A673 (cell line): ENCODE measurements around the gene NECTIN1. TPM values are rescaled to one million over a fixed set of nuclear protein-coding genes. Genes with fewer than 3 reads are reported as not detected.

Experiments
- BruUV-seq: library from RNA; stranded (reverse); fragments of 400-500 nt; replicated peaks from 2 replicates; lab custom pipeline; 2021; lab: Mats Ljungman, UMichigan
- CTCF ChIA-PET: fragments of 300-600 bp; sonication (Branson Sonifier 250); formaldehyde crosslinking; loops from one replicate; lab custom pipeline; 2022; ENCODE audit warnings: antibody characterized with exemption; lab: Charles Lee
- POLR2A ChIA-PET: fragments of 300-600 bp; sonication (Branson Sonifier 250); formaldehyde crosslinking; loops from one replicate; lab custom pipeline; 2022; ENCODE audit warnings: antibody characterized with exemption; ENCODE audit not compliant: low non-redundant PET; lab: Charles Lee
- DNase-seq: peaks from one replicate; pipeline ENCODE4 v3.0.0-alpha.2; 2015; ENCODE audit warnings: low spot score
- H3K27ac ChIP-seq: fragments of 200-600 bp; sonication (generic); 2 replicates; pipeline ENCODE4 v1.5.1; 2016; ENCODE audit warnings: mixed run types, low read depth, mild to moderate bottlenecking, mixed read lengths, antibody characterized with exemption, low read length; ENCODE audit not compliant: poor library complexity, severe bottlenecking
- H3K27me3 ChIP-seq: fragments of 200-600 bp; sonication (generic); replicated peaks from 2 replicates; pipeline ENCODE4 v1.6.1; 2017; ENCODE audit warnings: mixed run types, low read depth, mild to moderate bottlenecking, mixed read lengths, antibody characterized with exemption, low read length; ENCODE audit not compliant: insufficient read depth, poor library complexity
- H3K36me3 ChIP-seq: fragments of 200-600 bp; sonication (generic); 2 replicates; pipeline ENCODE4 v1.6.1; 2016; ENCODE audit warnings: mixed run types, mild to moderate bottlenecking, mixed read lengths, antibody characterized with exemption, low read length; ENCODE audit not compliant: insufficient read depth, poor library complexity, severe bottlenecking
- H3K4me1 ChIP-seq: fragments of 200-600 bp; sonication (generic); 2 replicates; pipeline ENCODE4 v1.6.1; 2017; ENCODE audit warnings: mixed run types, mild to moderate bottlenecking, mixed read lengths, antibody characterized with exemption, low read length; ENCODE audit not compliant: insufficient read depth, poor library complexity, severe bottlenecking
- H3K4me3 ChIP-seq: fragments of 200-600 bp; sonication (generic); 2 replicates; pipeline ENCODE4 v1.5.1; 2016; ENCODE audit warnings: low read depth, mixed run types, mild to moderate bottlenecking, mixed read lengths, low read length; ENCODE audit not compliant: poor library complexity, severe bottlenecking
- H3K9me3 ChIP-seq: fragments of 200-600 bp; sonication (generic); 2 replicates; pipeline ENCODE4 v1.6.1; 2016; ENCODE audit warnings: mixed run types, low read depth, mild to moderate bottlenecking, mixed read lengths, antibody characterized with exemption, low read length; ENCODE audit not compliant: poor library complexity, severe bottlenecking
- EZH2 ChIP-seq: fragments of 200-600 bp; sonication (generic); IDR thresholded peaks from 2 replicates; pipeline ENCODE4 v1.6.1; 2017; ENCODE audit warnings: borderline replicate concordance, low read depth, mild to moderate bottlenecking, mixed read lengths, antibody characterized with exemption, low read length; ENCODE audit not compliant: poor library complexity, severe bottlenecking
- intact Hi-C: fragments of 100-400 bp; cut with micrococcal nuclease; formaldehyde crosslinking; loops from one replicate; pipeline ENCODE4 v1.10.0; 2022; ENCODE audit not compliant: unreplicated experiment
- total RNA-seq: library from RNA; stranded (reverse); gene quantifications from 2 replicates; pipeline ENCODE4 v1.2.3, GENCODE V29; 2021
- TF ChIP-seq, protein P1 (sequence below): fragments of 300-800, 200-600 bp; sonication (generic); conservative IDR thresholded peaks from 2 replicates; pipeline ENCODE4 v1.5.1; 2017; ENCODE audit warnings: low read depth, mild to moderate bottlenecking, antibody characterized with exemption, low read length, moderate library complexity, mixed read lengths

The NECTIN1 gene
- total RNA-seq, 1 experiment from 2014 or later: 10.1 TPM

DNA sequence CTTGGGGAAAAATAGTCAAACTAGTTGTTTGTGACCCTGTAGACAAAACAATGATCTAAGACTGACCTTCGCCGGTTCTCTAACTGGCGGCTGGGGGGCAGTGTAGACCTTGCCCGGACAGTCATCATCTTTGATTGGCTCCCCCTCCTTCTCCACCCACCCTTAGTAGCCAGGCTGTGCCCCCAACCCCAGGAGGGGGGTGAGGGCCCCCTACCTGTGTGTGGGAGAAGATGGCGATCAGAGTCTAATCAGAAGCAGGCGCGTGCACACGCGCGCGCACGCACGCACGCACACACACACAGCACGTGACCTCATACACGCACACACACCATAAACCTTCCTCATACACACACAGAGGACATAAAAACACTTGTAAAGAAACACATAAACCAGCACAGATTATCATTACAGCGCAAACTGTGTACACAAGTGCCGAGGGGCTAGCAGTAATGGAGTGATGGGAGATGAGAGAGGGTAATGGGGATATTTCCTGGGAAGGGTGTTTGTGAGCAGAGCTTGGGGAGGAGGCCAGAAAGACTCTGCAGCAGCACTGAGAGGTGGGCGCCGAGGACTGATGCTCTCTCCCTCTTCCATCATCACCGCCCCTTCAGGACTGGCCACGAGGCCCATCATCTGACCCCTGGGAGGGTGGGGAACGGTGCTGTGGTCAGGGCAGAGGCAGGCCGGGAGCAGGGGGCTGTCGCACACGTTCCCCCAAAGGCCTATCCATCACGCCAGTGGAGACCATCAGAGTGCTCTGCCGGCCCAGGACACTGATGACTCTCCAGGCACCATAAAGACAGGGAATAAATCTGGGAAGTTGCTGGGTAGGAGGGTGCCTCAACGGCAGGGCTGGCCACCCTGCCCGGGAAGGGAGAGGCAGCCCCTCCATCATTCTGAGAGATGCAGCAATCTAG lies 12.2 kb downstream of the NECTIN1 start:
- BruUV-seq: no TSS peak
- Histone ChIP-seq H3K9me3 (no peaks in the 10 kb centered on the region), H3K27me3 (no peaks in the 10 kb centered on the region), H3K4me3 (no peak overlapping the region), H3K27ac (no peak overlapping the region), H3K36me3 (no peaks in the 10 kb centered on the region), H3K4me1 (no peaks in the 10 kb centered on the region)
- intact Hi-C loops: no loop called here
- CTCF ChIA-PET: no interaction called here
- TF ChIP-seq, protein P1, sequence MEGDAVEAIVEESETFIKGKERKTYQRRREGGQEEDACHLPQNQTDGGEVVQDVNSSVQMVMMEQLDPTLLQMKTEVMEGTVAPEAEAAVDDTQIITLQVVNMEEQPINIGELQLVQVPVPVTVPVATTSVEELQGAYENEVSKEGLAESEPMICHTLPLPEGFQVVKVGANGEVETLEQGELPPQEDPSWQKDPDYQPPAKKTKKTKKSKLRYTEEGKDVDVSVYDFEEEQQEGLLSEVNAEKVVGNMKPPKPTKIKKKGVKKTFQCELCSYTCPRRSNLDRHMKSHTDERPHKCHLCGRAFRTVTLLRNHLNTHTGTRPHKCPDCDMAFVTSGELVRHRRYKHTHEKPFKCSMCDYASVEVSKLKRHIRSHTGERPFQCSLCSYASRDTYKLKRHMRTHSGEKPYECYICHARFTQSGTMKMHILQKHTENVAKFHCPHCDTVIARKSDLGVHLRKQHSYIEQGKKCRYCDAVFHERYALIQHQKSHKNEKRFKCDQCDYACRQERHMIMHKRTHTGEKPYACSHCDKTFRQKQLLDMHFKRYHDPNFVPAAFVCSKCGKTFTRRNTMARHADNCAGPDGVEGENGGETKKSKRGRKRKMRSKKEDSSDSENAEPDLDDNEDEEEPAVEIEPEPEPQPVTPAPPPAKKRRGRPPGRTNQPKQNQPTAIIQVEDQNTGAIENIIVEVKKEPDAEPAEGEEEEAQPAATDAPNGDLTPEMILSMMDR: no peak
- TF ChIP-seq EZH2: no peak
- no peak for DNase-seq
- POLR2A ChIA-PET: no interaction called here

DNA sequence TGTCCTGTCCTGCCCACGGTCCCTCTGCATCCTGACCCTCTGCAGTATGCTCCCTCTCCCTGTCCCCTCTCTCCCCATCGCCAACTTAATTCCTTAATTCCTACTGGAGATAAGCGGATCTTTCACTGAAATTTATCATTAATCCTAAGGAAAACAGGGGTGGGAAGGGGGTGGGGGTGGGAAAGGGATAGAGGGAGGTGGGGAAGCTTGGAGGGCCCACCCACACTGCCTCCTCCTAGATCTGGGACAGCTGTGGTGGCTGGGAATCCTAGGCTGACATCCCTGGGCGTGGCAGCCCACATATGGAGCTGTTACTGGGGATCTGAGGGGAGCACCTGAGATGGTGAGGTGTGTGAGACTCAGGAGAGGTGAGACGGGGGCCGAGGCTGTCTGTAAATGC lies 14.4 kb downstream of the NECTIN1 start:
- ChIA-PET POLR2A (no interaction called here), CTCF (no interaction called here)
- Histone ChIP-seq H3K36me3 (no peaks in the 10 kb centered on the region), H3K4me1 (no peaks in the 10 kb centered on the region), H3K27me3 (no peaks in the 10 kb centered on the region), H3K27ac (no peak overlapping the region), H3K4me3 (no peak overlapping the region), H3K9me3 (no peaks in the 10 kb centered on the region)
- no TSS peak for BruUV-seq
- intact Hi-C loops: no loop called here
- TF ChIP-seq EZH2: no peak
- TF ChIP-seq, protein P1: no peak
- DNase-seq: no peak

DNA sequence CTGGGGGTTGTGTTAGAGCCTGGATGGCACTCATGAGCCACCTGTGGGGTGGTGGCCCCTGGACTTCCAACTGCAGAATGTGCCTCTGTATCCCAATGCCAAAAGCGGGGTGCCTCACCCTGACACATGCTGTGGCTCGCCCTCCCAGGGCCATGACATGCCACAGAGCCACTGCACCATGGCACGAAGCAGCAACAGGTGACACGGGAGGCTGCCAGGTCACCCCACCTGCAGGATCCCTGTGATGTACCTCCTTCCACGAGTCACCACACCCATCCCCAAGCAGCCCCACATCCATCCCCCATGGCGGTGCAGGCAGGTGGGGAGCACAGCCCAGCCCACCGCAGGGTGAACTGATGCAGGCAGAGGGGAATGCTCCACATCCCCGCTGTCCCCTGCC lies 14.8 kb downstream of the NECTIN1 start:
- no peaks in the 10 kb centered on the region for H3K9me3 ChIP-seq
- no peaks in the 10 kb centered on the region for H3K4me1 ChIP-seq
- H3K27ac ChIP-seq: no peak overlapping the region
- H3K4me3 ChIP-seq: no peak overlapping the region
- H3K27me3 ChIP-seq: no peaks in the 10 kb centered on the region
- intact Hi-C loops: no loop called here
- H3K36me3 ChIP-seq: no peaks in the 10 kb centered on the region
- DNase-seq: no peak
- TF ChIP-seq, protein P1: no peak
- no peak for TF ChIP-seq EZH2
- BruUV-seq: no TSS peak
- CTCF ChIA-PET: no interaction called here
- POLR2A ChIA-PET: no interaction called here
